ENCODE results near the gene NUP133.
"Not testable (repeated sequence)": the region's sequence is repeated elsewhere in the genome, so short reads cannot be mapped to it uniquely, and the experiment has no call there.

The NUP133 gene

DNA sequence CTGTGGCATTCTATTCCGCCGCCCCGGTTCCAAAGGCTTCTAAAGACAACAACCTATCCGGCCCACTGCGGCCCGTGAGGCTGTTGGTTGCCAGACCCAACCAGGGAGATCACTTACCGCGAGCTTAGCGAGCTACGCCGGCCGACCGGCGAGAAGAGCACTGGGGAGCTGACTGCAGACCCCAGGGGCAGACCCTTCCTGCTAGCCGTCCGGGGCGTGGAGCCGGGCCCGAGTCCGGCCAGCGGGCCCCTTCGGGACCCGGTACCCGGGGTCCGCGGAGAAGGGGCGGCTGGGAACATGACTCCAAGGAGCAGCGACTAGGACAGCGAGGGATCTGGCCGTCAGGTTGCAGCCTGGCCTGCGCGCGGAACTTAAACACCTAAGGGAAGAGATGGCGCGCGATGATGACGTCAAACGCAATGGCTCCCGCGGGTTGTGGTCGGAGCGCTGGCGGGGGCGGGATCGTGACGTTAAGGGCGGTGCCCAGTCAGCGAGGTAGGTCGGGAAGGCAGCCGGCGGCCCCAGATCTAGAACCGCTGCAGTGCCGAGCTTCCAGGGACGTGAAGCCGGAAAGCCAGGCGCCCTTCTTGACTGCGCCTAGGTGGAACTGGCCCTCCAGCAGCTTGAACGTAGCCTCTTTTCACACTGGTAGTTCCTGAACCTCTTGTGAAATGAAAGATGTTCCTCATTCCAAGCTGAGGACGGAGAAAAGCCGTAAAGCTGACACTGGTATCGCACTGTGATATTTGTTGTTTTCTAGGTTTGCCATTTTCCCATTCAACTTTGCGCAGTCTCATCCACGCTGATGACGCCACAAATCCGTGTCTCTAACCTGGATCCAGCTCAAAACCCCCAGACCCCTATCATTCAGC lies at the start of gene NUP133:
TSS of gene NUP133 (minus strand) at position 391 of the 872 bp plus-strand sequence. CDS start at position 299, 92 bp downstream.
- DNase-seq: peak; percentile 98

DNA sequence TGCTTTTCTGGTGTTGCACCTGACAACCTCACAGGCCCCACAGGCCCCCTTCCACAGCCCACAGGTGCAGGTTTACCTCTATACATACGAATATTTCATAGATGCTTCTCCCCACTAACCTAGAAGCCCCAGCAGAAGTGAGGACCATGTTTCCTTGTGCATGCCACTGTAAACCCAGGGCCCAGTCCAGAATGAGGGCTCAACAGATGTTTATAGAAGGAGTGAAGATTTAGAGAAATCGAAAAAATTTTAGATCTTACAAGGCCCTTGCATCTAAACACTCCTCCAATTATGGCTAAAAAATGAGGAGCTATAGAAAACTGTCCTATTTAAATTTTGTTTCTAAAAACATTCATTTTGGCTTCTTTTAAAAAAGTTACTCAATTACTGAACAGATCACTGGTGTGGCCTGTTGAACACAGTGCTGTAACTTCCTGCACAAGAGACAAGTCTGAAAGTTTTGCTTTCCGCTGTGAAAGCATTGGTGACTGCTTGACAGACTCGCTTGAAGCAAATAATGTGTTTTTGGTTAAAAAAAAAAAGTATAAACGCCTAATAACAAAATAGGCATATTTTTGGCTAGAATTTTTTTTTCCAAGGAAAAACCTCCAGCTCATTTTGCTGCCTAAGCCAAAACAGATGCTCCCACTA lies 49.2 kb upstream of the NUP133 start:
- no peak for DNase-seq

DNA sequence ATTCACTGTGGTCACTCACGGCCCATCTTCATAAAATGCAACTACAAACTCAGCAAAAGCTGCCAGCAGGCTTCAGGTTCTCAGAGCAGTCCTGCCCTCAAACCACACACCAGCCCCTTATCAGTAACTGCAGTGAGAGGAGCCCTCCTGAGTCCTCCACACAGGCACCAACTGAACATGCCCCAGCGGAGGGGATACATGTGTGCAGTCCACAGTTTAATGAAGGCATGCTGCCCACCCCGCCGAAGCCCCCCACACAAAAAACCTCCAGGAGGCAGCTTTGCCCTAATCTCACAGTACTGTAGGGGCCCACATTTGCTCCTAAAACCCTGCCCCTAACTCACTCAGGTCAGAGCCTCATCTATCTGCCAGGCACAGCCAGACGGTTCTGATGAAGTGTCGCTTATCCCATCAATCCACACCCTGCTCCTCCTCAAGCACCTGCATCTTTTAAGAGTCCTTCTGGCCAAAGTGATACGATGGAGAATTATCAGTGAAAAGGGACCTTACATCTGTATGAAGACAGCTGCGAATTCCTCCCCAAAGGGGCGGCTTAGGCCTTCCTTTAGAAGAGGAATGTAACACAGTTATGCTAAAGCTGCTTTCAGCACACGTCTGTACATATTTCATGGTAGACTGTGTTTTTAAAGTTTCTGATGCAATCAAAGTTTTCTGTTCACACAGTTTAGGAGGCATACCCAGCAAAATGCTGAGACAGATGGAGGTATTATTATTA lies 46.9 kb upstream of the NUP133 start:
- DNase-seq: no peak

DNA sequence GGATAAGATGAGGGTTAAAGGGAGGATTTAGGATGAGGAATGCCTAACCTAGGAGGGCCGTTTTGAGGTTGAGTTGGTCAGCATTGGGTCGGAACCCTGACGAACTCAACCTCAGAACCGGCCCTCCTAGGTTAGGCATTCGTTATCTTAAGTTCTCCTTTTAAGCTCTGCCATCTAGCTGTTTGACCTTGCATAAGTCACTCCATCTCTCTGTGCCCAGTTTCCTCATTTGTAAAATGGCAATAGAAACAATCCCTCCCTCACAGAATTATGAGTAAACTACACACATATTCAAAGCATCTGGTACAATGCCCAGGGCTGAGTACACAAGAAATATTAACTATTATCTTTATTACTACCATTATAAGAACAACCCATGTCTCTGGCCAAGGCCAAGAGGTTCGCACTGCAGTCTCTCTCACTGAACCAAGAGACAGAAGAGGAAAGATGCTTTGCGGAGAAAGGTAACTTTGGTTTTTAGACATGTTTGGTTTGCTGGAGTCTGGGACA lies 45.5 kb upstream of the NUP133 start:
- DNase-seq: no peak

DNA sequence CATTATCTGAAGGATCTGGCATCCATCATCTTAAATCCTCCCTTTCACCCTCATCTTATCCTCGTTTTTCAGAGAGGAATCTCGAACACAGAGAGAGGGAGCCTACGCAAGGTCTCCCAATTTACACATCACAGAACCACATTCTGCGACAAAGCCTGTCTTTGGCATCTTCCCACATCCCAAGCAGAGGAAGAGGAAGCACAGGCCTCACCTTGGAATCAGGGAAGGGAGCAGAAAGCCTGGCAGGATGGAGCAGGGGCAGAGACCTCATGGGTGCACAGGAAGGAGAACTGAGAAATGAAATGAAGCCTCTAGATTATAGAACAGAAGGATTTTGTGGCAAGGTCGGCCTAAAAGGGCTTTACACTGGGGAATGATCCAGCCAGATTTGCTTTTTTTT lies 44.6 kb upstream of the NUP133 start:
- DNase-seq: no peak

DNA sequence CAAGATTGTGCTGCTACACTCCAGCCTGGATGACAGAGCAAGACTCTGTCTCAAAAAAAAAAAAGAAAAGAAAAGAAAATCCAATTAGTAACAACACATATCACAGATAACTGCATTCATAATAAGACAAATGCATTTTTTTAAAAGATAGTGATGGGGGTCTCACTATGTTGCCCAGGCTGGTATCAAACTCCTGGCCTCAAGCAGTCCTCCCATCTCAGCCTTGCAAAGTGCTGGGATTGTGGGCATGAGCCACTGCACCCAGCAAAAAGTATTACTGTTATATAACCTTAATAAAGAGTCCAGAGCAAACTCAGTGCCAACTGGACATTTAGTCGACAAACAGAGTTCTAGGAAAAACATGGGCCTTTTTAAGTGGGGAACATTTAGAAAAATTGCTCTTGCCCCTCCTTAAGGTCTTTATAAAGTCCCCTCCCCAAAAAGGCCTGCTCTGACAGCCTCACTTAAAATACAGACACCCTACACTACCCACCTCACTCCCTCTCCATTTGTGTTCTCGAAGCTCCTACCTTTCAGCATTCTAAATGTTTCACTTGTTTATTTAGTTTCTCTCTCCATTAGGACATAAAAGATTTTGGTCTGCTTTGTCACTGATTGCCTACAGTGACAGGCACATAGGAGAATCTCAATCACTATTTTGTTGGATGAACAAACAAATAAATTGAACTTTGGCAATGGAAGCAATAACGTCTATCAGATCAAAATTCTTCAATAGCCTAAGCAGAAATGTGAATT lies 42.8 kb upstream of the NUP133 start:
- no peak for DNase-seq

DNA sequence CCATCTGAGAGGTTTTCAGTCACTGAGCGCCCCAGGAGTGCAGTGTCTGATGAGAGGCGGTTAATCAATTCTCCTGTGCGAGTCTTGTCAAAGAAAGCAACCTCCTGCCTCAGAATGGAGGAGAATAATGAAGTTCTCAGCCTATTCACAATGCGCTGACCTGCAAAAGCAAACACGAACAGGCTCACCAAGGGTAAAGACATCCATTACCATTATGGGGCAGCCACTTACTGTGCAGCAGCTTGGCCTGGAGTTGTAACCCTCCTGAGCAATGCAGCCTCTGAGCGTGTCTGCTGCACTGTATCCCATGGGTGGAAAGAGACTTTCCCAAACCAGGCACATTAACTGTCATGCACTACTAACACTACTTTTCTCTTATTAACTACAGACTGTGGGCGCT lies 39.4 kb upstream of the NUP133 start:
- DNase-seq: no peak

DNA sequence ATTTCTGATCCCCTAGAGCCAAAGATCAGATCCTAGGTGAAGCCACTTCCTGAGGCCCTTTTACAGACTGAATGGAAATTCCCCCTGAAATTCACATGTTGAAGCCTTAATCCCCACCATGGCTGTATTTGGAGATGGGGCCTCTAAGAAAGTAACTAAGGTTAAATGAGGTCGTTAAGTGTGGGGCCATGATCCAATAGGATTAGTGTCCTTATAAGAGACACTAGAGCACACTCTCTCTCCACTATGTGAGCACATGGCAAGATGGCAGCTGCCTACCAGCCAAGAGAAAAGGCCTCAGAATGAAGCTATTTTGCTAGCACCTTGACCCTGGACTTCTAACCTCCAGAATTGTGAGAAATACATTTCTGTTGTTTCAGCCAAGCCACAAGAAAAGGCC lies 36.4 kb upstream of the NUP133 start:
- no peak for DNase-seq

DNA sequence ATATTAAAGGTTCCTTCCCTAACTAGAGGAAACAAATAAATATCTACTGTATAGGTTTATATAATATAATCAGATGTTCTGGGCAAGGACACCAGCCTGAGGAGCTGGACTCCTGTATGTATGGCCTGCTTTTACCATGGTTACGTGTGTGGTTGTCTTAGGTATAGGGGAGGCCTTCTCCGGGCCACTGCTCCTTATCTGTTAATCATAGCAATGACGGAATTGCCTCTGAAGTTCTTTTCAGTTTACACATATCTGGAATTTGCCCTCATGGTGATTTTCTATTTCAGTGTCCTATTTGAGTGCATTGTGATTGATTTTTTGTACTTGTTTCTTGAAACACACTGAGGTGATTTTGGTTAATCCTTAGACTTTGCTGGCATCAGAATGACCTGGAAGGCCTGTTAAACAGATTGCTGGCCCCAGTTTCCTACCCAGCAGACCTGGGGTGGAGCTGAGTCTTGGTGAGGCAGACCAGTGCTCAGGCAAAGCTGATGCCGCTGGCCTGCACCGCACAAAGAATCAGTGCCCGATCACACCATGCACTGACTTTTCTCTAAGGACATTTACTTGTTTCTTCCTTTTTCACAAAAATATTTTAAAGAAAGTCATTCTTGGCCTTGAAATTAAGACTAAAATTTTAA lies 31.8 kb upstream of the NUP133 start:
- no peak for DNase-seq

DNA sequence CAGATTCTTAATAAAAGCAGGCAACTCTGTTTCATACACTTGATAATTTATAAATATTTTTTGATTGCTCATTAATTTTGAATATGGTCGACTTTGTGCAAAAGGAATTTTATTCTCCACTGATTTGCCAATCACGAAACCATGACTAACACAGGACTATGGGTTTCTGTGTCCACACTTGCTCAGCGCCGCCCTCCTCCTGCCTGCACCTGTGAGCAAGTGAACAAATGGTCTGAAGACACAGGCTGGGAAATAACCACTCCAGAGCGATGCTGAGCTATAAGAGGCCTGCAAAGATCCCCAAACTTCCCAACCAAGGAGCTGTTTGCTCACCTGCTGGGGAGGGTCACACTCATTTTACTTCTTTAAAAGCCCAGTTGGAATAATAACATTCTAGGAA lies 30.8 kb upstream of the NUP133 start:
- no peak for DNase-seq

DNA sequence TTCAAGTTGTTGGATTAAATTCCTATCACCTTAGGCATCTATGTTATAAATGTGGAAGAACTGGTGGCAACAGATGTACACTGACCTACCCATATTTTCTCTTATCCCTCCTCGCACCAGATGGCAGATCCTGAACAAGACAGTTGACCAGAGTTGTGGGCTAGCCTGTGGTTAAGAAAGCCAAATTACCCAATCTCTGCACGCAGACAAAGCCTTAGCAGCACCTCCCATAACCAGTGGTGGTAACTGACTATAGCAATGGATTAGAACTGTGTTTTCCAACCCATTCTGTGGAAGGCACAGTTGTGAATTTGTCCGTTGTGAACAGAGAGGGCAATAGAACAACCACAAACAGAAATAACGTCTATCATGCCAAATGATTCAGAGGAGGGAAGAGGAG lies 29.8 kb upstream of the NUP133 start:
- no peak for DNase-seq

DNA sequence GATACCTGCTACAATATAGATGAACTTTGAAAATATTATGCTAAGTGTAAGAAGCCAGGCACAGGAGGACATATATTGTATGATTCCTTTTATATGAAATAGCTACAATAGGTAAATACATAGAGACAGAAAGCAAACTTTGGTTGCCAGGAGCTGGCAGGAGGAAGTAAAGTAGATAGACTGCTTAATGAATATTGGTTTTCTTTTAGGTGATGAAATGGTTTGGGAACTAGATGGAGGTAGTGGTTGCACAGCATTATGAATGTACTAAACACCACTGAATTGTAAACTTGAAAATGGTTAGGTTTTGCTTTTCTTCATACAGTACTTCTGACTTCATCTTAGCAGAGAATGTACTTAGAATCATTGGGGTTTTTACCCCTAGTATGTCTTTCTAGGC lies 28.8 kb upstream of the NUP133 start:
- peak; percentile 45 for DNase-seq

DNA sequence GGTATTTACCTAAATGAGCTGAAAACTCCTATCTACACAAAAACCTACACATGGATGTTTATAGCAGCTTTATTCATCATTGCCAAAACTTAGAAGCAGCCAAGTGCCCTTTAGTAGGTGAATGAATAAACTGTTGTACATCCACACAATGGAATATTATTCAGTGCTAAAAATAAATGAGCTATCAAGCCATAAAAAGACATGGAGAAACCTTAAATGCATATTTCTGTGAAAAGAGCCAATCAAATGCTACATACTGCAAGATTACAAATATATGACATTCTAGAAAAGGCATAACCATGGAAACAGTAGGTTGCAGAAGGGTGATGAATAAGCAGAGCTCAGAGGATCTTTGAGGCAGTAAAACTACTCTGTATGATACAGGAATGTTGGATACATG lies 27.1 kb upstream of the NUP133 start:
- no peak for DNase-seq

DNA sequence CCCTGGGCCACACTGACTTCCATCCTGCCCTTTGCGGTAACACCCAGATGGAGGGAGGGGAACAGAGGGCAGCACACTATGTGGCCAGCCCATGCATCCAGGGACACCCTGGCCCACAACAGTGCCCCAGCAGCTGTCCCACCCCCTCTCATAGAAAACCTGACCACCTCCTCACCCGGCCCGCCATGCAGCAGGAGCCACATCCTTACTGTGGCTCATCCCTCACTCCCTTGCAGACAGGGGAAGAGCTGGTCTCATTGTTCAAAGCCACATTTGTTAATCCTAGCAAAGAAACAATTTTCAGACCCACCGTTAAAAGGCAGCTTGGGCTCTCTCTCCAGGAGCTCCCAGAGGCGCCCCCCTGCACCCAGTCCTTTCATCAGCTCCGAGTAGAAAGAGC lies 23.2 kb upstream of the NUP133 start:
- DNase-seq: no peak

DNA sequence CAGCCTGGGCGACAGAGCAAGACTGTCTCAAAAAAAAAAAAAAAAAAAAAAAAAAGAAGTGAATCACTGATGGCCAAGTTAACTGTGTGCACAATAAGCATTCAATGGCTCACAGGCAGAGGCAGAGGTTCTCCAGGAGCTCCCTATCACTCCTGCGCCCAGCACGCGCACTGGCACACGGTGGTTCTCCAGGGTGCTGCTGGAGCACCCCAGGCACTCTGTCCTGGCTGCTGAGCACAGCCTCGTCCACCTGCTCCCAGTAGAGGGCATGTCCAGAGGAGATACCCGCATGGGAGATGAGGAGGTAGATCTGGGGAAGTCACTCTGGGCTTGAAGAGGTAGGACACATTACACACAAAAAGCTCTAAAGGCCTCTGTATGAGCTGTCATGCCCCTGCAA lies 21.5 kb upstream of the NUP133 start:
- no peak for DNase-seq

DNA sequence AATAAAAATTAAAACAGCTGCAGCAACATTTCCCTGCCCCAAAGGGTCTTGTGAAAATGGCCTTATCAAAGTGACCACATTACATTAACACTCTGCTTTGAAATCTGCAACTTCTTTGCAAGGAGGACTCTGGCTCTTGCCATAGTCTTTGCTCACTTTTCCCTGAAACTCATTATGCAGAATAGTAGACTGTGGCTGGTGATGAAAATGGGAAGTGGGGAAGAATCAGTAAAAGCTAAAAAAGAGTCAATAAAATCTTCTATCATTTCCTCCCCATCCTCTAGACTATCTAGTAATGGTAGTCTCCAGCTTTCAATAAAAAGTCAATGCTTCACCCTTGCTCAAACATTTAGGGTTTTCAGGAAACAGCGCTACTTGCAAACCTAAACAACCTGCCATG lies 18.6 kb upstream of the NUP133 start:
- DNase-seq: no peak

DNA sequence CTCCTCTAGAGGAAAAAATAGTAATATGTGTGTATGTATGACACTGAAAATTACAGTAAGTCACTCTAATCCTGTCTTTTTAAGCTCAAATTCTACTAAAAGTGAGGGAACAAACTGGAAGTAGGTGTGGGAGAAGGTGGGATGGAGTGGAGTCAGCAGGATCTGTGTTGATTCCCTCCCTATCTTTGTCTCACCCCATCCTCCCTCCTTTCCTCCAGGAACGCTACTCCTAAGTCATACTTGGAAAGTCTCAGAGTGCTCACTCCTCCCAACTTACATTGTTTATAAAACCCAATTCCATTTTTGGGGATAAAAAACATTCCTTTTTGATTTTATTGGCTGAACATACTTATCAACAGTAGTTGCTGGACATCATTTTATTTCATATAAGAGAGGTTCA lies 14.9 kb upstream of the NUP133 start:
- DNase-seq: no peak

DNA sequence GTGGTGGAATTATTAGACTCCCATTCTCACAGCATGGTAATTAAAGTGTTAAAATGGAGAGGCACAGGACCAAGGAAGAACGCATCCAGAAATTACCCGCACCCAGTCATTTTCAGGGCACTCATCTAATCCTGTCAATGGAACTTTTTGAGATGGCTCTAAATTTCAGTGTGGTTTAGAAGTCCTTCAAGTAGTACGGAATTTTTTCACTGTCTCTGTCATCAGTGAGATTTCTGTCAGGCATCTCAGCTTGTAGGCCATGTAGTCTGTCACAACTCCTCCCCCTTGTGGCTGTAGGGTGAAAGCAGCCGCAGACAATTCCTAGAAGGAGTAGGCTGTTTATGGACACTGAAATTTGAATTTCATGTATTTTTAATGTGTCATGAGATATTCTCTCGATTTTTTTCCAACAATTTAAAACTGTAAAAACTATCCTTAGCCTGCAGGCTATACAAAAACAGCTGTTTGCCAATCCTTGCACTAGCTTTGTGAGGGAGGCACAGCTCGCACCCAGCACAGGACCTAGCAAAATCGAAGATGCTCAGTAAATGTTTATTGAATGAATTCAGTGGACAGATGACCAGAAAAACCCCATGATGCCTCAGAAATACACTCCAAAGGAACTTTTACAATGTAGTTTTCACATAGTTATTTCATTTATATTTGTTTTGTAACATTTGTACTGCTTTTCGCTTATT lies 6.6 kb upstream of the NUP133 start:
- peak; percentile 52 for DNase-seq

DNA sequence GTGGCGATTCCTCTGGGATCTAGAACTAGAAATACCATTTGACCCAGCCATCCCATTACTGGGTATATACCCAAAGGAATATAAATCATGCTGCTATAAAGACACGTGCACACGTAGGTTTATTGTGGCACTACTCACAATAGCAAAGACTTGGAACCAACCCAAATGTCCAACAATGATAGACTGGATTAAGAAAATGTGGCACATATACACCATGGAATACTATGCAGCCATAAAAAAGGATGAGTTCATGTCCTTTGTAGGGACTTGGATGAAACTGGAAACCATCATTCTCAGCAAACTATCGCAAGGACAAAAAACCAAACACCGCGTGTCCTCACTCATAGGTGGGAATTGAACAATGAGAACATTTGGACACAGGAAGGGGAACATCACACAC lies 3.5 kb upstream of the NUP133 start:
- DNase-seq: not testable (repeated sequence)

DNA sequence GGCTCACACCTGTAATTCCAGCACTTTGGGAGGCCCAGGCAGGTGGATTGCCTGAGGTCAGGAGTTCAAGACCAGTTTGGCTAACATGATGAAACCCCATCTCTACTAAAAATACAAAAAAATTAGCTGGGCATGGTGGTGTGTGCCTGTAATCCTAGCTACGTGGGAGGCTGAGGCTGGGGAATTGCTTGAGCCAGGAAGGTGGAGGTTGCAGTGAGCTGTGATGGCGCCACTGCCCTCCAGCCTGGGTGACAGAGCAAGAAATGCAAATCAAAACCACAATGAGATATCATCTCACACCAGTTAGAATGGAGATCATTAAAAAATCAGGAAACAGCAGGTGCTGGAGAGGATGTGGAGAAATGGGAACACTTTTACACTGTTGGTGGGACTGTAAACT lies 3.1 kb upstream of the NUP133 start:
- not testable (repeated sequence) for DNase-seq

DNA sequence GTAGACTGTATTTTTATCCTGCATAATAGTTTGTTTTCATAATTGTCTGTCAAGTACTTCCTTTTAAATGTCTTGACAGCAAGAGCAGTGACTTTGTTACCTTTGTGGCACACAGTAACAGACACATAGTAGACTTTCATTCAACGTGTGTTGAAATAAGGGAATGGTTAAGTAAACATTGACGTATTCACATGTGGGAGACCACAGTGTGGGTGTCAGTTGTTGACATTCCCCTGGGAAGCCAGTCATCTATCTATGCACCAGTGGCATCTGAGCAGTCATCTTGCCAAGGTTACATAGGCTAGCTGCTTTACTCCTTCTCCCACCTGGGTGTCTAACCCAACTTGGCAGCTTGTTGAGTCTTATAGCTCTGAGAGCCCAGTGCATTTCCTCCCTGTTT lies 1.4 kb upstream of the NUP133 start:
- DNase-seq: peak; percentile 57

All from DMS153 (cell line).